ENCODE results near the gene VARS1. TPM values are rescaled to one million over a fixed set of nuclear protein-coding genes. Genes with fewer than 3 reads are reported as not detected.
"Not testable (repeated sequence)": the region's sequence is repeated elsewhere in the genome, so short reads cannot be mapped to it uniquely, and the experiment has no call there.

Gene VARS1
- 100 to 1,000 TPM in 1 of 2 experiments, 10 to 100 TPM in 1; 85.0 to 100 TPM for total RNA-seq

DNA sequence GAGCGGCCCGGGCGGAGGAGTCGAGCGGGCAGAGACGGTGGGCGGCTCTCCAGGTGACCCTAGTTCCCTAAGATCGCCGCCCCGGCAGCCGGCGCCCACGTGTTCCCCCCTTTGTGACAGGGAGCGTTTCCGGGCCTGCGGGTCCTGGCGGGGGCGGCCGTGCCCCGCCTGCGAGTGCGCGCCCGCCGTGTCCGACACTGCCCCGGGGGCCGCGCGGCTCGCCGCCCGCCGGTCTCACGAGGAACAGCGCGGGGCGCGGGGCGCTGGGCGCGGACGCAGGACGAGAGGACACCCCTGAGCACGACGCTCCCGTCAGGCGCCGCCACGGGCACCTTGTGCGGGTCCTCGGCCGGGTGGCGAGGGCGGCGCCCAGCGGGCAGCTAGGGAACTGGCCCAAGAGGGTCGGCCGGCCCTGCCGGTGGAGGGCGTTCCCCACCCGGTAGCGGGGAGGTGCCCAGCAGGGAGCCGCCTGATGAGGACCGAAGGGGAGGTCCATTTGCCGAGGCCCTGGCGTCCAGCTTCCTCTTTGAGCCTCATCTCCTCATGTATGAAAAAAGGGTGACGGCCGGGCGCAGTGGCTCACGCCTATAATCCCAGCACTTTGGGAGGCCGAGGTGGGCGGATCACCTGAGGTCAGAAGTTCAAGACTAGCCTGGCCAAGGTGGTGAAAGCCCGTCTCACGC is at the start of gene VARS1:
Gene VARS1, minus strand, starts transcription at position 137 of the 683 bp plus-strand sequence. CDS start 535 bp downstream, outside the sequence.
- Mint-ChIP-seq H3K9me3 (no peaks in the 10 kb centered on the region), H3K36me3 (ENCODE audit: low read depth) (peaks cover 24% of the 10 kb centered on the region), H3K4me3 (peak within 1 kb of the TSS; percentile 94), H3K27ac (peak within 1 kb of the TSS; percentile 98), H3K4me1 (peaks cover 56% of the 10 kb centered on the region), H3K27me3 (no peaks in the 10 kb centered on the region)
- ChIA-PET CTCF (interaction anchor here (0.7 to 2.9 kb wide), 18 partner anchors 9 to 161 kb away, joined by 3 to 29 read pairs (median 5); partner anchors contain the start of genes BAG6, HSPA1A, HSPA1L and LSM2), POLR2A (interaction anchor here (0.7 to 1.1 kb wide), 3 partner anchors 20 to 1175 kb away, joined by 3 read pairs; partner anchors contain the start of genes CLIC1, HSPA1A and HSPA1L)
- peak; percentile 81 for DNase-seq

DNA sequence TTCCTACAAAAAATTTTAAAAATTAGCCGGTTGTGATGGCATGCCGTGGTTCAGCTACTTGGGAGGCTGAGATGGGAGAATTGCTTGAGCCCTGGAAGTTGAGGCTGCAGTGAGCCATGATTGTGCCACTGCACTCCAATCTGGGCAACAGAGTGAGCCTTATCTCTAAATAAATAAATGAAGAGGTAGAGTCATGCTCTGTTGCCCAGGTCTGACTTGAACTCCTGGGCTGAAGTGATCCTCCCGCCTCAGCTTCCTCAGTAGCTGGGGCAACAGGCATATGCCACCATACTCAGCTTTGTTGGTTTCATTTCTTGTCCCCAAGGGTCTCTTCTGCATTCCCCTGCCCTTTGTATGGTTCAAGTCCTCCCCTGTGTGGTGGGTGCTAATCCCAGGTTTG is 49.0 kb upstream of the VARS1 start:
- no peak overlapping the region for H3K27ac Mint-ChIP-seq
- no peak overlapping the region for H3K4me3 Mint-ChIP-seq
- POLR2A ChIA-PET: no interaction called here
- peaks cover 3% of the 10 kb centered on the region for H3K4me1 Mint-ChIP-seq
- no peaks in the 10 kb centered on the region for H3K9me3 Mint-ChIP-seq
- no peaks in the 10 kb centered on the region for H3K27me3 Mint-ChIP-seq
- peaks cover 16% of the 10 kb centered on the region for H3K36me3 Mint-ChIP-seq (ENCODE audit: low read depth)
- DNase-seq: no peak
- CTCF ChIA-PET: interaction anchor here (0.5 to 1.6 kb wide), 3 partner anchors 9 to 222 kb away, joined by 3 to 5 read pairs (median 4); partner anchors contain the start of gene VWA7

DNA sequence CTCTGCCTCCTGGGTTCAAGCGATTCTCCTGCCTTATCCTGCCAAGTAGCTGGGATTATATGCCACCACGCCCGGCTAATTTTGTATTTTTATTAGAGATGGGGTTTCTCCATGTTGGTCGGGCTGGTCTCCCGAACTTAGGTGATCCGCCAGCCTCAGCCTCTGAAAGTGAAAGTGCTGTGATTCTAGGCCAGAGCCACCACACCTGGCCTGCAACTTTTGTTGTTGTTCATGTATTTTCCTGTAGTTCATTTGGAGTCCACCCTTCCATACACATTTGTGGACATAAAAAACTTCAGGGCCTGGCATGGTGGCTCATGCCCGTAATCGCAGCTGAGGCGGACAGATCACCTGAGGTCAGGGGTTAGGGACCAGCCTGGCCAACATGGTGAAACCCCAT is 46.5 kb upstream of the VARS1 start:
- Mint-ChIP-seq H3K27ac (peak overlapping the region; percentile 19), H3K36me3 (ENCODE audit: low read depth) (peaks cover 36% of the 10 kb centered on the region), H3K4me1 (peaks cover 19% of the 10 kb centered on the region), H3K27me3 (no peaks in the 10 kb centered on the region), H3K4me3 (no peak overlapping the region), H3K9me3 (no peaks in the 10 kb centered on the region)
- POLR2A ChIA-PET: no interaction called here
- DNase-seq: no peak
- CTCF ChIA-PET: interaction anchor here (1.3 kb wide), 1 partner anchor 148 kb away, joined by 3 read pairs; no protein-coding TSS in a partner anchor

DNA sequence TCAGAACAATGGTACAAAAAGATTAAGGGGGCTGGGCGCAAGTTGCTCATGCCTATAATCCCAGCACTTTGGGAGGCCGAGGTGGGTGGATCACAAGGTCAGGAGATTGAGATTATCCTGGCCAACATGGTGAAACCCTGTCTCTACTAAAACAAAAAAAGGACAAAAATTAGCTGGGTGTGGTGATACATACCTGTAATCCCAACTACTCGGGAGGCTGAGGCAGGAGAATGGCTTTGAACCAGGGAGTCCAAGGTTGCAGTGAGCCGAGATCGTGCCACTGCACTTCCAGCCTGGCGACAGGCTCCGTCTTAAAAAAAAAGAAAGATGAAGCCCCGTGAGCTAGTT is 44.2 kb upstream of the VARS1 start:
- H3K4me1 Mint-ChIP-seq: peaks cover 30% of the 10 kb centered on the region
- CTCF ChIA-PET: interaction anchor here (0.6 to 3.0 kb wide), 7 partner anchors 9 to 149 kb away, joined by 3 to 9 read pairs (median 4); partner anchors contain the start of gene NEU1

DNA sequence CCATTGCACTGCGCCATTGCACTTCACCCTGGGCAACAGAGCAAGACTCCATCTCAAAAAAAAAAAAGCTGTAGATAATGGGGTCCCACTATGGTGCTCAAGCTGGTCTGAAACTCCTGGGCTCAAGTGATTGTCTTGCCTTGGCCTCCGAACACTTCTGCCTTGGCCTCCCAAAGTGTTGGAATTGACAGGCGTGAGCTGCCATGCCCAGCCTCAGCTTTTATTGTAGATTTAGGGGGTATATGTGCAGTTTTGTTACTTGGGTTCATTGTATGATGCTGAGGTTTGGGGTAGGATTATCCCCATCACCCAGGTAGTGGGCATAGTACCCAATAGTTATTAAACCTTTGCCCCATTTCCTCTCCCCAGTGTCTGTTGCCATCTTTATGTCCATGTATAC is 43.4 kb upstream of the VARS1 start:
- peaks cover 55% of the 10 kb centered on the region for H3K36me3 Mint-ChIP-seq (ENCODE audit: low read depth)
- peak overlapping the region; percentile 32 for H3K4me3 Mint-ChIP-seq
- DNase-seq: no peak
- ChIA-PET CTCF (interaction anchor here (0.9 to 3.0 kb wide), 8 partner anchors 10 to 160 kb away, joined by 3 to 9 read pairs (median 4); partner anchors contain the start of genes DDAH2 and NEU1), POLR2A (interaction anchor here (0.6 to 0.7 kb wide), 2 partner anchors 101 to 182 kb away, joined by 3 read pairs; no protein-coding TSS in a partner anchor)
- peaks cover 33% of the 10 kb centered on the region for H3K4me1 Mint-ChIP-seq
- H3K27me3 Mint-ChIP-seq: no peaks in the 10 kb centered on the region
- no peaks in the 10 kb centered on the region for H3K9me3 Mint-ChIP-seq
- H3K27ac Mint-ChIP-seq: peak overlapping the region; percentile 46

More for the DNA sequence above, 44.2 kb upstream of the VARS1 start:
- POLR2A ChIA-PET, H3K9me3 Mint-ChIP-seq, H3K4me3 Mint-ChIP-seq, H3K27me3 Mint-ChIP-seq, DNase-seq, H3K27ac Mint-ChIP-seq: not testable (repeated sequence)
- H3K36me3 Mint-ChIP-seq (ENCODE audit: low read depth): peaks cover 55% of the 10 kb centered on the region

DNA sequence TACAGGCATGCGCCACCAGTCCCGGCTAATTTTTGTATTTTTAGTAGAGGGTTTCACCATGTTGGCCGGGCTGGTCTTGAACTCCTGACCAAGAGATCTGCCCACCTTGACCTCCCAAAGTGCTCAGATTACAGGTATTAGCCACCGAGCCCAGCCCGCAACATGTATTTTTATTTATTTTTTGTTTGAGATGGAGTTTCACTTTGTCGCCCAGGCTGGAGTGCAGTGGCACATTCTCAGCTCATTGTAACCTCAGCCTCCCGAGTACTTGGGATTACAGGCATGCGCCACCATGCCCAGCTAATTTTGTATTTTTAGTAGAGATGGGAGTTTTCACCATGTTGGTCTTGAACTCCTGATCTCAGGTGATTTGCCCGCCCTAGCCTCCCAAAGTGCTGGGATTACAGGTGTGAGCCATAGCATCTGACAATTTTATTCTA is 42.6 kb upstream of the VARS1 start:
- H3K27ac Mint-ChIP-seq, H3K9me3 Mint-ChIP-seq, H3K27me3 Mint-ChIP-seq, DNase-seq: not testable (repeated sequence)
- Mint-ChIP-seq H3K4me3 (peak overlapping the region; percentile 97), H3K36me3 (ENCODE audit: low read depth) (peaks cover 55% of the 10 kb centered on the region), H3K4me1 (peaks cover 34% of the 10 kb centered on the region)
- POLR2A ChIA-PET: interaction anchor here (0.6 to 0.7 kb wide), 2 partner anchors 100 to 181 kb away, joined by 3 read pairs; no protein-coding TSS in a partner anchor
- CTCF ChIA-PET: interaction anchor here (0.6 to 3.0 kb wide), 6 partner anchors 9 to 159 kb away, joined by 3 to 9 read pairs (median 4); partner anchors contain the start of genes DDAH2, LSM2 and NEU1

DNA sequence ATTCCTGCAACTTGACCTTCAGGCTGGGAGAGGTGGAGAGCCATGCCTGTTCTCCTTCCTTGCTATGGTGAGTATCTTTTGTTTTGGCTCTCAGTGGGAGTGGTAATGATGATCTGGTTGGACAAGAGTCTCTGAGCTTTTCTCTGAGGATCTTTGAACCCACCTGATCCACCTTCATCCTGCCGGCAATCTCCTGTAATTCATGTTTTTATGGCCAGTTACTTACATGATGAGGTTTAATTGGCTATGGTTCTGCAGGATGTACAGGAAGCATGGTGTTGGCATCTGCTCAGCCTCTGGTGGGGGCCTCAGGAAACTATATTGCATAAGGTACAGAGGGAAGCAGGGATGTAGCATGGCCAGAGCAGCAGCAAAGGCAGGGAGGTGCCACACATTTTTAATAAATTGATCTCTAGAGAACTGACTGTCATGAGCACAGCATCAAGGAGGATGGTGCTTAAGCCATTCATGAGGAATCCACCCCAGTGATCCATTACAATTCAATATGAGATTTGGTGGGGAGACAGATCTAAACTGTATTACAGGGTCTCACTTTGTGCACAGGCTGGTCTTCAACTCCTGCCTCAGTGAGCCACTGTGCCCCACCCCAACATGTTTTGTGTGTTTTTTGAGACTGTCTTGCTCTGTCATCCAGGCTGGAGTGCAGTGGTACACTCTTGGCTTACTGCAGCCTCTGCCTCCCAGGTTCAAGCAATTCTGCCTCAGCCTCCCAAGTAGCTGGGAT is 42.0 kb upstream of the VARS1 start:
- no peak for DNase-seq
- peaks cover 34% of the 10 kb centered on the region for H3K4me1 Mint-ChIP-seq
- POLR2A ChIA-PET: interaction anchor here (0.7 kb wide), 1 partner anchor 120 kb away, joined by 3 read pairs; no protein-coding TSS in a partner anchor
- peak overlapping the region; percentile 97 for H3K4me3 Mint-ChIP-seq
- peaks cover 55% of the 10 kb centered on the region for H3K36me3 Mint-ChIP-seq (ENCODE audit: low read depth)
- H3K27ac Mint-ChIP-seq: peak overlapping the region; percentile 97
- CTCF ChIA-PET: interaction anchor here (0.6 to 3.0 kb wide), 4 partner anchors 22 to 108 kb away, joined by 3 to 8 read pairs (median 4); partner anchors contain the start of genes DDAH2, HSPA1A, HSPA1L and LSM2
- no peaks in the 10 kb centered on the region for H3K27me3 Mint-ChIP-seq
- no peaks in the 10 kb centered on the region for H3K9me3 Mint-ChIP-seq

DNA sequence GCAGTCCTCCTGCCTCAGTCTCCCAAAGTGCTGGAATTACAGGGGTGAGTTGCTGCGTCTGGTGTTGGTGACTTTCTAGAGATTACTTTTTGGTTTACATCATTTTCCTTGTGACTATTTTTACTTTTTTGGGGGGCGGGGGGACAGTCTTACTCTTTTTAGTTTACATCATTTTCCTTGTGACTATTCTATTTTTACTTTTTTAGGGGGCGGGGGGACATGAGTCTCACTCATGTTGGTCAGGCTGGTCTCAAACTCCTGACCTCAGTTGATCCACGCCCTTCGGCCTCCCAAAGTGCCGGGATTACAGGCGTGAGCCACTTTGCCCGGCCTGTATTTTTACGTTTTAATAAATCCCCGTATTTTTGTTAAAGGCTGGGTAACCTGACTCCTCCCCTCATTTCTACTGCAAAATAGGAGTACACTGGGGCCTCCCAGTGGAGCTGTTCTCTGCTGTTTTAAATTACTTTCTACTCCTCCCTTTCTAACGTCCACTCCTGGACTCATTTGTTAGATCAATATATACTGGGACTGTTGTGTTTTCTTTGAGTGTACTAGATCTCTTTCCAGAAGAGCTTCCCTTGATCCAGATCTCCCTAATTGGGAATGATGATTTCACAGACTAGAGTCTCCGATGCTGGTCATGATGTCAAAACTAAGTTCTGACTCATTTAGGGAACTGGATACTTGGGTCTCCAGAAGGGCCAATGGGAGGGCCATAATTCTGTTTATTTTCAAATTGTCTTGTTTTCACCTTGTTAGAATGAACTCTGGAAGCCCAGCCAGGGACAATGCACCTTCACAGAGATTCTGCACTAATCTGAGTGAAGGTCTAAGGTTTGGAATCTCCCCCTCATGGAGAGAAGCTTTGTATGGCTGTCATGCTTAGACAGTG is 41.2 kb upstream of the VARS1 start:
- H3K9me3 Mint-ChIP-seq: no peaks in the 10 kb centered on the region
- ChIA-PET POLR2A (interaction anchor here (0.7 kb wide), 1 partner anchor 119 kb away, joined by 3 read pairs; no protein-coding TSS in a partner anchor), CTCF (interaction anchor here (0.6 to 3.0 kb wide), 4 partner anchors 7 to 28 kb away, joined by 3 to 8 read pairs (median 4); partner anchors contain the start of genes HSPA1A, HSPA1L and NEU1)
- H3K27ac Mint-ChIP-seq: peak overlapping the region; percentile 97
- DNase-seq: no peak
- peaks cover 36% of the 10 kb centered on the region for H3K4me1 Mint-ChIP-seq
- H3K36me3 Mint-ChIP-seq (ENCODE audit: low read depth): peaks cover 55% of the 10 kb centered on the region
- H3K27me3 Mint-ChIP-seq: no peaks in the 10 kb centered on the region
- peak overlapping the region; percentile 97 for H3K4me3 Mint-ChIP-seq

DNA sequence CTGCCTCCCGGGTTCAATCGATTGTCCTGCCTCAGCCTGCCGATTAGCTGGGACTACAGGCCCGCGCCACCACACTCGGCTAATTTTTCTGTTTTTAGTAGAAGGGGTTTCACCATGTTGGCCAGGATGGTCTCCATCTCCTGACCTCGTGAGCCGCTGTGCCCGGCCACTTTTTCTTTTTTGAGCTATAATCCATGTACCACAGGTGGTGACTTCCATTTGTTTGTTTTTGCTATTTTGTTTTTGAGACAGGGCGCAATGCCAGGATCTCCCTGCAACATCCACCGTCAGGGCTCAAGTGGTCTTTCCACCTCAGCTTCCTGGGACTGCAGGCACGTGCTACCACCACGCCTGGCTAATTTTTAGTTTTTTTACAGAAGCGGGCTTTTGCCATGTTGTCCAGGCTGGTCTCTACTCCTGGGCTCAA is 40.5 kb upstream of the VARS1 start:
- Mint-ChIP-seq H3K27ac (peak overlapping the region; percentile 97), H3K36me3 (ENCODE audit: low read depth) (peaks cover 53% of the 10 kb centered on the region), H3K9me3 (no peaks in the 10 kb centered on the region), H3K4me3 (peak overlapping the region; percentile 97), H3K27me3 (no peaks in the 10 kb centered on the region), H3K4me1 (peaks cover 42% of the 10 kb centered on the region)
- no peak for DNase-seq
- CTCF ChIA-PET: interaction anchor here (0.6 to 2.1 kb wide), 4 partner anchors 8 to 98 kb away, joined by 3 to 5 read pairs (median 4); no protein-coding TSS in a partner anchor
- POLR2A ChIA-PET: no interaction called here

DNA sequence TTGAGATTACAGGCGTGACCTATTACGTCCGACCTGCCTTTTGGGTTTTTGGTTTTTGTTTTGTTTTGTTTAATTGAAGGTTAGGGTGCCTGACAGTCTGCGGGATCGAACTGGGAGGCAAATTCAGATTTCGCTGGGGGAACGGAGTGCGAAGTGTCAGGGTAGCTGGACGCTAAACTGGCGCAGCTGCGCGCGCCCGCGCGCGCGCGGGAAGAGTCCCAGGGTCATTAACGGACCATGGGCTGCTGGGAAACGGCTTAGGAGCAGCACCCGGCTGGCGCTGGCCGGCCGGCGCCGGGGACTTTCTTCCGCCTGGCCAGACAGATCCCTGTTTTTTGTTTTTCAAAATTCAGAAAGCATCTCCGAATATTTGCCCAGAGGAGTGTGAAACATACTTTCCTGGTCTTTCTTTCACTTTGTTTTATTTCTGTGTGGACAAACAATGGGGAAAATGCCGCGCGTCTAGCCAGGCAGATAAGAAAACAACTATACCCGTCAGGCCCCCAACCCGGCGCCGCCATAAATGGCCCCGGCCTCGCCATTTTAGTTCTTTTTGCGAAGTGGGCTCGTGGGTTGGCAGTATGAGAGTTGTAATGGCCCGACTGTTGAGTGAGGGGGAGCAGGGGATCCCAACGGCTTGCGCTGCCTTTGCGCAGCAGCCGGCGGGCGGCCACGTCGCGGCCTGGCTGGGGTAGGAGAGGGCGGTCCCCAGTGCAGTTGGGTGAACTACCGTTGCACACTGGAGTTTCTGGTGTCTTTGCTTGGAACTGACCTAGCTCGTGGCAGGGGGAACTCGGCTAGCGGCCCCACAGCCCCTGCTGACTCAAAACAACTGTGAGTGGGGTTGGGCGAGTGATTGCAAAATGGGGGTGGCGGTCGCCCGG is 39.1 kb upstream of the VARS1 start:
- peak overlapping the region; percentile 97 for H3K27ac Mint-ChIP-seq
- peak; percentile 80 for DNase-seq
- no peaks in the 10 kb centered on the region for H3K9me3 Mint-ChIP-seq
- peak overlapping the region; percentile 97 for H3K4me3 Mint-ChIP-seq
- H3K36me3 Mint-ChIP-seq (ENCODE audit: low read depth): peaks cover 53% of the 10 kb centered on the region
- ChIA-PET CTCF (interaction anchor here (0.6 to 2.1 kb wide), 6 partner anchors 9 to 108 kb away, joined by 3 to 5 read pairs (median 4); no protein-coding TSS in a partner anchor), POLR2A (interaction anchor here (1.1 kb wide), 1 partner anchor 95 kb away, joined by 7 read pairs; the partner anchor contains the start of gene MSH5)
- H3K4me1 Mint-ChIP-seq: peaks cover 45% of the 10 kb centered on the region
- no peaks in the 10 kb centered on the region for H3K27me3 Mint-ChIP-seq

Measured in activated CD4-positive, alpha-beta T cell treated with anti-CD3 and anti-CD28 coated beads, Interleukin-2, amount 10 ng/mL, durations not matched to agents 7 days and 5 days (primary cell).